ENCODE results near the gene ZBTB9. TPM values are rescaled to one million over a fixed set of nuclear protein-coding genes. Genes with fewer than 3 reads are reported as not detected.
A peak's percentile ranks its signal among the peaks of the same experiment; 100 is the strongest.

The ZBTB9 gene
- polyA plus RNA-seq, 1 of the 3 experiments (the other 2 are of a cell fraction) = 5.7 TPM

DNA sequence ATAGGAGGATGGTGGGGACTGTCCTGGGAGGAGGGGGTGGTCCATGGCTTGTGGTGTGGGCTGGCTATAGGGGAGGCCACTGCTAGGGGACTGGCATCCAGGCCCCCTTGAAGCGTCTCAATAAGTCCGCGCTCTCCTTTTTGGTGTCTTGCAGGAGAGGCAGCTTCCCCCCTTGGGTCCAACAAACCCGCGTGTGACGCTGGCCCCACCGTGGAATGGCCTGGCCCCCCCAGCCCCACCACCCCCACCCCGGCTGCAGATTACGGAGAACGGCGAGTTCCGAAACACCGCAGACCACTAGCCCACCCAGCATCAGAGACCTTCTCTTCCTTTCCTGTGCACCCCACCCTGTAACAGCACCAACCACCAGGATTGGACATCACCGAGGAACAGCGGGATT is 2.8 kb upstream of the ZBTB9 start:
- Histone ChIP-seq H3F3A (replicated peaks; ENCODE audit: insufficient read depth) (peaks cover 17% of the 10 kb centered on the region), H3K4me2 (no peak overlapping the region), H3K27me3 (ENCODE audit: insufficient read depth) (no peaks in the 10 kb centered on the region), H3K4me3 (ENCODE audit: low read depth in 2 of 2, low read length in 1 of 2) (no peak overlapping the region), H3K27ac (ENCODE audit: low read depth in 2 of 2, low read length in 1 of 2) (no peak overlapping the region), H3K79me2 (ENCODE audit: insufficient read depth) (peaks cover 32% of the 10 kb centered on the region), H3K36me3 (replicated peaks in 1 of 2; ENCODE audit: control insufficient read depth in 1 of 2, insufficient read depth in 2 of 2, low read length in 1 of 2) (peaks cover 5 to 38% of the 10 kb centered on the region in 2 experiments), H4K20me1 (ENCODE audit: insufficient read depth) (no peaks in the 10 kb centered on the region), H3K9me3 (no peaks in the 10 kb centered on the region), H2AFZ (ENCODE audit: low read depth) (no peak overlapping the region), H3K9ac (no peak overlapping the region), H3K9me2 (no peaks in the 10 kb centered on the region), H3K4me1 (ENCODE audit: control insufficient read depth in 1 of 2, insufficient read depth in 2 of 2, low read depth in 1 of 2, low read length in 1 of 2) (peaks cover 0 to 21% of the 10 kb centered on the region in 2 experiments; a peak in 1 of 4 replicates)
- TF ChIP-seq JUND (IDR thresholded peaks at IDR 0.05) (no peak), EZH2phosphoT487 (IDR thresholded peaks at IDR 0.05; ENCODE audit: borderline replicate concordance, low read depth) (no peak), MXI1 (IDR thresholded peaks at IDR 0.05; ENCODE audit: low read depth, low read length) (no peak)
- TF ChIP-seq, protein P1, sequence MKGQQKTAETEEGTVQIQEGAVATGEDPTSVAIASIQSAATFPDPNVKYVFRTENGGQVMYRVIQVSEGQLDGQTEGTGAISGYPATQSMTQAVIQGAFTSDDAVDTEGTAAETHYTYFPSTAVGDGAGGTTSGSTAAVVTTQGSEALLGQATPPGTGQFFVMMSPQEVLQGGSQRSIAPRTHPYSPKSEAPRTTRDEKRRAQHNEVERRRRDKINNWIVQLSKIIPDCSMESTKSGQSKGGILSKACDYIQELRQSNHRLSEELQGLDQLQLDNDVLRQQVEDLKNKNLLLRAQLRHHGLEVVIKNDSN (IDR thresholded peaks at IDR 0.05; ENCODE audit: borderline replicate concordance, low read depth) = no peak
- DNase-seq = no peak
- ChIA-PET CTCF (no interaction called here), POLR2A (interaction anchor here (2.0 kb wide), 1 partner anchor 10 kb away, joined by 9 read pairs; no protein-coding TSS in a partner anchor)
- 98% methylated on average over 14 of the region's 15 CpGs for WGBS (ENCODE audit: low lambda C conversion rate)

DNA sequence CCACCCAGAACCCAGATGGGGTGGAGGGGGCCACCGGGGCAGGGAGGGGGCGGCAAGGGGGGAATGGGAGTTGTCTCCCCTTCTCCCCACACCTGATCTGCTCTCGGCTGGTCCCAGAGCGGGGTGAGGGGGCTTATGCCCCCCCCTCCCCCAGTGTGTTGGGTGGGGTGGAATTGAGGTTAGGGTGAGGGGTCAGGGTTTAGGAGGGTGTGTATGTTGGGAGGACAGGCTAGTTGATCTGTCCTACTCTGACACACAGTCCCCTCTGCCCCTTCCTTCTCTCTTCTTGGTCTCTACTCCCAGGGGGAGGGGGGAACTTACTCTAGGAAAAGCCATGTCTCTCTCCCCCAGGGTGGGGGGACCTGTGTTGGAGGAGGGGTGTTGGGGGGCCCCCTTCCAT is 1.9 kb upstream of the ZBTB9 start:
- no peaks in the 10 kb centered on the region for H3K9me2 ChIP-seq
- 96% methylated on average over 4 of the region's 4 CpGs for WGBS (ENCODE audit: low lambda C conversion rate)
- H3K4me2 ChIP-seq = no peak overlapping the region; the same call in 1 of the 2 replicates
- no peaks in the 10 kb centered on the region for H4K20me1 ChIP-seq (ENCODE audit: insufficient read depth)
- no peak overlapping the region for H2AFZ ChIP-seq (ENCODE audit: low read depth)
- H3K4me1 ChIP-seq (ENCODE audit: control insufficient read depth in 1 of 2, insufficient read depth in 2 of 2, low read depth in 1 of 2, low read length in 1 of 2) = peaks cover 0 to 21% of the 10 kb centered on the region in 2 experiments; a peak in 1 of 4 replicates
- H3K36me3 ChIP-seq (replicated peaks in 1 of 2; ENCODE audit: control insufficient read depth in 1 of 2, insufficient read depth in 2 of 2, low read length in 1 of 2) = peaks cover 10 to 37% of the 10 kb centered on the region in 2 experiments
- peaks cover 32% of the 10 kb centered on the region for H3K79me2 ChIP-seq (ENCODE audit: insufficient read depth)
- no peaks in the 10 kb centered on the region for H3K9me3 ChIP-seq
- H3K27me3 ChIP-seq (ENCODE audit: insufficient read depth) = no peaks in the 10 kb centered on the region
- H3K4me3 ChIP-seq (ENCODE audit: low read depth in 2 of 2, low read length in 1 of 2) = no peak overlapping the region
- no peak overlapping the region for H3K27ac ChIP-seq (ENCODE audit: low read depth in 2 of 2, low read length in 1 of 2)
- peak; percentile 37 for DNase-seq
- H3K9ac ChIP-seq = no peak overlapping the region
- POLR2A ChIA-PET = no interaction called here
- CTCF ChIA-PET = no interaction called here
- TF ChIP-seq SIN3A (IDR thresholded peaks at IDR 0.05; ENCODE audit: borderline replicate concordance, low read depth, low read length) = no peak
- no peak for TF ChIP-seq EZH2phosphoT487 (IDR thresholded peaks at IDR 0.05; ENCODE audit: borderline replicate concordance, low read depth)
- TF ChIP-seq, protein P2, sequence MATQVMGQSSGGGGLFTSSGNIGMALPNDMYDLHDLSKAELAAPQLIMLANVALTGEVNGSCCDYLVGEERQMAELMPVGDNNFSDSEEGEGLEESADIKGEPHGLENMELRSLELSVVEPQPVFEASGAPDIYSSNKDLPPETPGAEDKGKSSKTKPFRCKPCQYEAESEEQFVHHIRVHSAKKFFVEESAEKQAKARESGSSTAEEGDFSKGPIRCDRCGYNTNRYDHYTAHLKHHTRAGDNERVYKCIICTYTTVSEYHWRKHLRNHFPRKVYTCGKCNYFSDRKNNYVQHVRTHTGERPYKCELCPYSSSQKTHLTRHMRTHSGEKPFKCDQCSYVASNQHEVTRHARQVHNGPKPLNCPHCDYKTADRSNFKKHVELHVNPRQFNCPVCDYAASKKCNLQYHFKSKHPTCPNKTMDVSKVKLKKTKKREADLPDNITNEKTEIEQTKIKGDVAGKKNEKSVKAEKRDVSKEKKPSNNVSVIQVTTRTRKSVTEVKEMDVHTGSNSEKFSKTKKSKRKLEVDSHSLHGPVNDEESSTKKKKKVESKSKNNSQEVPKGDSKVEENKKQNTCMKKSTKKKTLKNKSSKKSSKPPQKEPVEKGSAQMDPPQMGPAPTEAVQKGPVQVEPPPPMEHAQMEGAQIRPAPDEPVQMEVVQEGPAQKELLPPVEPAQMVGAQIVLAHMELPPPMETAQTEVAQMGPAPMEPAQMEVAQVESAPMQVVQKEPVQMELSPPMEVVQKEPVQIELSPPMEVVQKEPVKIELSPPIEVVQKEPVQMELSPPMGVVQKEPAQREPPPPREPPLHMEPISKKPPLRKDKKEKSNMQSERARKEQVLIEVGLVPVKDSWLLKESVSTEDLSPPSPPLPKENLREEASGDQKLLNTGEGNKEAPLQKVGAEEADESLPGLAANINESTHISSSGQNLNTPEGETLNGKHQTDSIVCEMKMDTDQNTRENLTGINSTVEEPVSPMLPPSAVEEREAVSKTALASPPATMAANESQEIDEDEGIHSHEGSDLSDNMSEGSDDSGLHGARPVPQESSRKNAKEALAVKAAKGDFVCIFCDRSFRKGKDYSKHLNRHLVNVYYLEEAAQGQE (IDR thresholded peaks at IDR 0.05; ENCODE audit: low read depth, low read length) = no peak
- no peak for TF ChIP-seq SMC3 (IDR thresholded peaks at IDR 0.05; ENCODE audit: low read depth, low read length)
- TF ChIP-seq JUND (IDR thresholded peaks at IDR 0.05) = no peak
- no peak for TF ChIP-seq MXI1 (IDR thresholded peaks at IDR 0.05; ENCODE audit: low read depth, low read length)
- no peak for TF ChIP-seq MEF2A (IDR thresholded peaks at IDR 0.05; ENCODE audit: borderline replicate concordance, low read depth)
- no peak for TF ChIP-seq RXRA (IDR thresholded peaks at IDR 0.05; ENCODE audit: borderline replicate concordance, low read depth)
- no peak for TF ChIP-seq RAD21 (IDR thresholded peaks at IDR 0.05; ENCODE audit: low read length)
- TF ChIP-seq POLR2AphosphoS5 (IDR thresholded peaks at IDR 0.05; ENCODE audit: low read depth, low read length) = no peak
- TF ChIP-seq, protein P3, sequence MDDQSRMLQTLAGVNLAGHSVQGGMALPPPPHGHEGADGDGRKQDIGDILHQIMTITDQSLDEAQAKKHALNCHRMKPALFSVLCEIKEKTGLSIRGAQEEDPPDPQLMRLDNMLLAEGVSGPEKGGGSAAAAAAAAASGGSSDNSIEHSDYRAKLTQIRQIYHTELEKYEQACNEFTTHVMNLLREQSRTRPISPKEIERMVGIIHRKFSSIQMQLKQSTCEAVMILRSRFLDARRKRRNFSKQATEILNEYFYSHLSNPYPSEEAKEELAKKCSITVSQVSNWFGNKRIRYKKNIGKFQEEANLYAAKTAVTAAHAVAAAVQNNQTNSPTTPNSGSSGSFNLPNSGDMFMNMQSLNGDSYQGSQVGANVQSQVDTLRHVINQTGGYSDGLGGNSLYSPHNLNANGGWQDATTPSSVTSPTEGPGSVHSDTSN (IDR thresholded peaks at IDR 0.05) = no peak
- TF ChIP-seq, protein P4, sequence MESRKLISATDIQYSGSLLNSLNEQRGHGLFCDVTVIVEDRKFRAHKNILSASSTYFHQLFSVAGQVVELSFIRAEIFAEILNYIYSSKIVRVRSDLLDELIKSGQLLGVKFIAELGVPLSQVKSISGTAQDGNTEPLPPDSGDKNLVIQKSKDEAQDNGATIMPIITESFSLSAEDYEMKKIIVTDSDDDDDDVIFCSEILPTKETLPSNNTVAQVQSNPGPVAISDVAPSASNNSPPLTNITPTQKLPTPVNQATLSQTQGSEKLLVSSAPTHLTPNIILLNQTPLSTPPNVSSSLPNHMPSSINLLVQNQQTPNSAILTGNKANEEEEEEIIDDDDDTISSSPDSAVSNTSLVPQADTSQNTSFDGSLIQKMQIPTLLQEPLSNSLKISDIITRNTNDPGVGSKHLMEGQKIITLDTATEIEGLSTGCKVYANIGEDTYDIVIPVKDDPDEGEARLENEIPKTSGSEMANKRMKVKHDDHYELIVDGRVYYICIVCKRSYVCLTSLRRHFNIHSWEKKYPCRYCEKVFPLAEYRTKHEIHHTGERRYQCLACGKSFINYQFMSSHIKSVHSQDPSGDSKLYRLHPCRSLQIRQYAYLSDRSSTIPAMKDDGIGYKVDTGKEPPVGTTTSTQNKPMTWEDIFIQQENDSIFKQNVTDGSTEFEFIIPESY (IDR thresholded peaks at IDR 0.05; ENCODE audit: borderline replicate concordance, low read depth) = no peak
- peaks cover 17% of the 10 kb centered on the region for H3F3A ChIP-seq (replicated peaks; ENCODE audit: insufficient read depth)
